HCT116 (cell line): ENCODE data around the gene NDUFS6.

ENCODE experiments used
- ELF1 ChIP-seq: IDR thresholded peaks from 2 replicates; pipeline ENCODE4 v1.6.1; 2012; ENCODE audit warnings: low read depth, borderline replicate concordance
- EZH2 ChIP-seq: fragments of 200-600 bp; sonication (generic); IDR thresholded peaks from 2 replicates; pipeline ENCODE4 v1.6.1; 2017; ENCODE audit warnings: antibody characterized with exemption, mixed run types
- JUND ChIP-seq: IDR thresholded peaks from 2 replicates; pipeline ENCODE4 v1.6.1; 2012
- POLR2A ChIP-seq: IDR thresholded peaks from 2 replicates; pipeline ENCODE4 v1.7.0; 2011; ENCODE audit warnings: borderline replicate concordance; ENCODE audit not compliant: insufficient read depth, insufficient read length; ENCODE audit errors: extremely low read depth
- RAD21 ChIP-seq: IDR thresholded peaks from 2 replicates; pipeline ENCODE4 v1.6.1; 2012; ENCODE audit warnings: low read depth, mild to moderate bottlenecking
- TF ChIP-seq, protein P1 (sequence below): IDR thresholded peaks from 2 replicates; pipeline ENCODE4 v1.6.1; 2012; ENCODE audit warnings: low read depth
- TF ChIP-seq, protein P2 (sequence below), 3 experiments: fragments of 200-600 bp in 1 of 3; sonication (generic) in 1 of 3; IDR thresholded peaks in 2 of 3; conservative IDR thresholded peaks in 1 of 3; 2 replicates each; pipeline ENCODE4 v1.5.1; 2012 to 2017; ENCODE audit warnings: low read depth in 2 of 3, low read length in 2 of 3, antibody characterized with exemption in 1 of 3, borderline replicate concordance in 1 of 3, control low read depth in 1 of 3, mild to moderate bottlenecking in 1 of 3, mixed read lengths in 1 of 3, mixed run types in 1 of 3, moderate library complexity in 1 of 3; ENCODE audit not compliant: insufficient read depth in 1 of 3
- TF ChIP-seq, protein P3 (sequence below): IDR thresholded peaks from 2 replicates; pipeline ENCODE4 v1.6.1; 2011; ENCODE audit warnings: mild to moderate bottlenecking, low read length, moderate library complexity; ENCODE audit not compliant: insufficient replicate concordance; ENCODE audit errors: extremely low read depth

DNA sequence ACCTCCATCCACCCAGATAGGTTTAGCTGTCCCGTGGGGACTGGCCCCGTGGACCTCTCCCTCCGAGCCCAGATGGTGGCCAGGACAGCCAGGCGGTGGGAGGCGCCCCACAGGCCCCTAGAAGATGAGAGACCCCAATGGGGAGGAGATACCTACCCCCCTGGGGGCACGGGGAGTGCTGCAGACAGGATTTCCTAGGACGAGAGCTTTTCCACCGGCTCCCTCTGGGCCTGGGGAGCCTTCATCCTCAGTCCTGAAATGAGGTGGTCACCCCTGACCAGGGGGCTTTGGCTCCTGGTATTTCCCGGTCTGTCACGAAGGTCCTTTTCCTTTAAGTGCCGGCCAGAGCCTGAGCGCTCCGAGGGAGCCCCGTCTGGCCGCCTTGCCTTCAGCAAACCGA lies 48.3 kb upstream of the NDUFS6 start:
- TF ChIP-seq, protein P1, sequence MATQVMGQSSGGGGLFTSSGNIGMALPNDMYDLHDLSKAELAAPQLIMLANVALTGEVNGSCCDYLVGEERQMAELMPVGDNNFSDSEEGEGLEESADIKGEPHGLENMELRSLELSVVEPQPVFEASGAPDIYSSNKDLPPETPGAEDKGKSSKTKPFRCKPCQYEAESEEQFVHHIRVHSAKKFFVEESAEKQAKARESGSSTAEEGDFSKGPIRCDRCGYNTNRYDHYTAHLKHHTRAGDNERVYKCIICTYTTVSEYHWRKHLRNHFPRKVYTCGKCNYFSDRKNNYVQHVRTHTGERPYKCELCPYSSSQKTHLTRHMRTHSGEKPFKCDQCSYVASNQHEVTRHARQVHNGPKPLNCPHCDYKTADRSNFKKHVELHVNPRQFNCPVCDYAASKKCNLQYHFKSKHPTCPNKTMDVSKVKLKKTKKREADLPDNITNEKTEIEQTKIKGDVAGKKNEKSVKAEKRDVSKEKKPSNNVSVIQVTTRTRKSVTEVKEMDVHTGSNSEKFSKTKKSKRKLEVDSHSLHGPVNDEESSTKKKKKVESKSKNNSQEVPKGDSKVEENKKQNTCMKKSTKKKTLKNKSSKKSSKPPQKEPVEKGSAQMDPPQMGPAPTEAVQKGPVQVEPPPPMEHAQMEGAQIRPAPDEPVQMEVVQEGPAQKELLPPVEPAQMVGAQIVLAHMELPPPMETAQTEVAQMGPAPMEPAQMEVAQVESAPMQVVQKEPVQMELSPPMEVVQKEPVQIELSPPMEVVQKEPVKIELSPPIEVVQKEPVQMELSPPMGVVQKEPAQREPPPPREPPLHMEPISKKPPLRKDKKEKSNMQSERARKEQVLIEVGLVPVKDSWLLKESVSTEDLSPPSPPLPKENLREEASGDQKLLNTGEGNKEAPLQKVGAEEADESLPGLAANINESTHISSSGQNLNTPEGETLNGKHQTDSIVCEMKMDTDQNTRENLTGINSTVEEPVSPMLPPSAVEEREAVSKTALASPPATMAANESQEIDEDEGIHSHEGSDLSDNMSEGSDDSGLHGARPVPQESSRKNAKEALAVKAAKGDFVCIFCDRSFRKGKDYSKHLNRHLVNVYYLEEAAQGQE: no peak
- TF ChIP-seq, protein P2, sequence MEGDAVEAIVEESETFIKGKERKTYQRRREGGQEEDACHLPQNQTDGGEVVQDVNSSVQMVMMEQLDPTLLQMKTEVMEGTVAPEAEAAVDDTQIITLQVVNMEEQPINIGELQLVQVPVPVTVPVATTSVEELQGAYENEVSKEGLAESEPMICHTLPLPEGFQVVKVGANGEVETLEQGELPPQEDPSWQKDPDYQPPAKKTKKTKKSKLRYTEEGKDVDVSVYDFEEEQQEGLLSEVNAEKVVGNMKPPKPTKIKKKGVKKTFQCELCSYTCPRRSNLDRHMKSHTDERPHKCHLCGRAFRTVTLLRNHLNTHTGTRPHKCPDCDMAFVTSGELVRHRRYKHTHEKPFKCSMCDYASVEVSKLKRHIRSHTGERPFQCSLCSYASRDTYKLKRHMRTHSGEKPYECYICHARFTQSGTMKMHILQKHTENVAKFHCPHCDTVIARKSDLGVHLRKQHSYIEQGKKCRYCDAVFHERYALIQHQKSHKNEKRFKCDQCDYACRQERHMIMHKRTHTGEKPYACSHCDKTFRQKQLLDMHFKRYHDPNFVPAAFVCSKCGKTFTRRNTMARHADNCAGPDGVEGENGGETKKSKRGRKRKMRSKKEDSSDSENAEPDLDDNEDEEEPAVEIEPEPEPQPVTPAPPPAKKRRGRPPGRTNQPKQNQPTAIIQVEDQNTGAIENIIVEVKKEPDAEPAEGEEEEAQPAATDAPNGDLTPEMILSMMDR (IDR thresholded peaks at IDR 0.05 in 2 of 3, conservative IDR thresholded peaks at IDR 0.05 in 1 of 3; ENCODE audit: borderline replicate concordance in 1 of 3, insufficient read depth in 1 of 3, low read depth in 2 of 3, low read length in 2 of 3): no peak
- TF ChIP-seq EZH2 (no peak), ELF1 (no peak), JUND (no peak), RAD21 (no peak), POLR2A (no peak)
- TF ChIP-seq, protein P3, sequence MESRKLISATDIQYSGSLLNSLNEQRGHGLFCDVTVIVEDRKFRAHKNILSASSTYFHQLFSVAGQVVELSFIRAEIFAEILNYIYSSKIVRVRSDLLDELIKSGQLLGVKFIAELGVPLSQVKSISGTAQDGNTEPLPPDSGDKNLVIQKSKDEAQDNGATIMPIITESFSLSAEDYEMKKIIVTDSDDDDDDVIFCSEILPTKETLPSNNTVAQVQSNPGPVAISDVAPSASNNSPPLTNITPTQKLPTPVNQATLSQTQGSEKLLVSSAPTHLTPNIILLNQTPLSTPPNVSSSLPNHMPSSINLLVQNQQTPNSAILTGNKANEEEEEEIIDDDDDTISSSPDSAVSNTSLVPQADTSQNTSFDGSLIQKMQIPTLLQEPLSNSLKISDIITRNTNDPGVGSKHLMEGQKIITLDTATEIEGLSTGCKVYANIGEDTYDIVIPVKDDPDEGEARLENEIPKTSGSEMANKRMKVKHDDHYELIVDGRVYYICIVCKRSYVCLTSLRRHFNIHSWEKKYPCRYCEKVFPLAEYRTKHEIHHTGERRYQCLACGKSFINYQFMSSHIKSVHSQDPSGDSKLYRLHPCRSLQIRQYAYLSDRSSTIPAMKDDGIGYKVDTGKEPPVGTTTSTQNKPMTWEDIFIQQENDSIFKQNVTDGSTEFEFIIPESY: no peak
